ENCODE measurements around the gene GPATCH1.

GPATCH1 gene

DNA sequence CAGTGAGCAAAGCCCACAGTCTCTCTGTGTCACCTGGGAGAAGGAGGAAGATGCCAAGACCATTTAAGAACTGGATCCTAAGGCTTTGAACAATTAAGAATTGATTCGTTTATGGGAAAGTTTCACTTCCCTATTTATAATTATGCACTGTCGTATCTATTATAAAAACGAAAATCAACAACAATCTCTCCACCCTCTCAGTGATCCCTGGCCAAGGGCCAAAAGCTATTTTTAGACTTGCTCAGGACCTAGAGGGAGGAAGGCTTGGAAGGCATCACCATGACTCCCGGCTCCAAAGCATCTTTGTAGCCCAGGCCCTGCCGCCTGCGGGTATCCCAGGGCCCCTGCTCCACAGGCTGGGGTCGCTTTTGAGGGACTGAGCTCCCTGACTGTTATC lies 17.6 kb upstream of the GPATCH1 start:
- DNase-seq (ENCODE audit: low read depth in 2 of 3, low spot score in 1 of 3), result no peak

DNA sequence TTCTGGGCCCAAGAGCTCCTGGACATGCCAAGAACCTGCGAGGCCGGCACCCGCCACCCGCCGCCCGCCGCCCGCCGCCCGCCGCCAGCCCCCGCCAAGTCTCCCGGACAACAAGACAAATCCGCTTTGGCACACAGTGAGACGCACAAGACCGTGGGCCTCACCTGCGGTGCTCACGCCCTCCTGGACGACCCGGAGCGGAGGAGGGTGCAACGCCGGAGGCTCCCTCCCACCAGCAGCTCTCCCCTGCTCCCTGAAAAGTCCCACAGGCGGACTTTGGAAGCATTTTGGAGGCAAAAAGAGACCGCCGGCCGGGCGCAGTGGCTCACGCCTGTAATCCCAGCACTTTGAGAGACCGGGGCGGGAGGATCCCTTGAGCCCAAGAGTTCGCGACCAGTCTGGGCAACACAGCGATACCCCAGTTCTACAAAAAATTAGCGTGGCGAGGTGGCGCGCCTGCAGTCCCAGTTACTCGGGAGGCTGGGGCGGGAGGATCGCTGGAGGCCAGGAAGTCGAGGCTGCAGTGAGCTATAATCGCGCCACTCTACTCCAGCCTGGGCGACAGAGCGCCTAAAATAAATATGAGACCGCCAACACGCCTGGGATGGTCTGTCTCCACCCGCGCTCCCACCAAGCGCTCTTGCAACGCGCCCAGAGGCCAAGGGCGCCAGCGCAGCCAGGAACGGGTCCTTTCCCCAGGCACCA lies 17.1 kb upstream of the GPATCH1 start:
- no peak for DNase-seq (ENCODE audit: low read depth in 2 of 3, low spot score in 1 of 3)

- DNase-seq (ENCODE audit: low read depth in 2 of 3, low spot score in 1 of 3), result peak in 1 of 3 donors; percentile 5
Observed at GRCh38 chr19:33064458-33064791, 16.6 kb upstream of the GPATCH1 start.

GRCh38 chr19:33064792-33065550 lies 16.0 kb upstream of the GPATCH1 start, which contains the start of gene RHPN2:
RHPN2 (minus strand) TSS chr19:33064888; CDS start chr19:33064852, 36 bp downstream.
- peak; percentile 42 to 50 (median 49) for DNase-seq (ENCODE audit: low read depth in 2 of 3, low spot score in 1 of 3)

- DNase-seq (ENCODE audit: low read depth in 2 of 3, low spot score in 1 of 3), result no peak
Observed at GRCh38 chr19:33066543-33066942, 14.4 kb upstream of the GPATCH1 start.

DNA sequence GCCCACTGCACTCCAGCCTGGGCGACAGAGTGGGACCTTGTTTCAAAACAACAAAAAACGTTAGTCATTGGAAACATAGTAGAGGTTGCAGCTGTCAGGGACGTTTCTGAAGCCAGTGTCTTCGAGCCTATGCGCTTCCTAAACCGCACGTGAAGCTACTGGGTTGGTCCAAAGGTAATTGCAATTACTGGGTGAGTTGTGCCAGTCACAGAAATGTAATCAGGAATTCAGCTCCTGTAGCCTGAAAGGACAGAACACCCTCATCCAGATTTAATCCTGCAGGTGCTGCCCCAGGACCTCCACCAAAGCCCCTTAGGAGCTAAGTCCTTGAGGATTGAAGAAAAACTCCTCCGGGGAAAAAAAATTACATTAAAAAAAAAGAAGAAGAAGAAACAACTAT lies 13.9 kb upstream of the GPATCH1 start:
- no peak for DNase-seq (ENCODE audit: low read depth in 2 of 3, low spot score in 1 of 3)

DNA sequence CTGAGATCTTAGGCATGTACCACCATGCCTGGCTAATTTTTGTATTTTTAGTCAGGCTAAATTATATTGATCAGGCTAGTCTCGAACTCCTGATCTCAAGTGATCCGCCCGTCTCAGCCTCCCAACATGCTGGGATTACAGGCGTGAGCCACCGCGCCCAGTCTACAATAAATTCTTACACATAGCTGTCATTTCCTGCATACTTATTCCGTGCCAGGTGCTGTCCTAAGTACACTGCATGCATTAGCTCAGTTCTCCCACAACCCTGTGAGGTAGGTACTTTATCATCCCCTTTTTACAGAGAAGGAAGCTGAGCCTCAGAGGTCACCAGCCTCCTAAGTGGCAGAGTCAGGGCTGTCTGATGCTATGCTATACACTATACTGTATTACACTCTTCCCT lies 9.1 kb upstream of the GPATCH1 start:
- no peak for DNase-seq (ENCODE audit: low read depth in 2 of 3, low spot score in 1 of 3)

- no peak for DNase-seq (ENCODE audit: low read depth in 2 of 3, low spot score in 1 of 3)
Observed at GRCh38 chr19:33075519-33075918, 5.5 kb upstream of the GPATCH1 start.

DNA sequence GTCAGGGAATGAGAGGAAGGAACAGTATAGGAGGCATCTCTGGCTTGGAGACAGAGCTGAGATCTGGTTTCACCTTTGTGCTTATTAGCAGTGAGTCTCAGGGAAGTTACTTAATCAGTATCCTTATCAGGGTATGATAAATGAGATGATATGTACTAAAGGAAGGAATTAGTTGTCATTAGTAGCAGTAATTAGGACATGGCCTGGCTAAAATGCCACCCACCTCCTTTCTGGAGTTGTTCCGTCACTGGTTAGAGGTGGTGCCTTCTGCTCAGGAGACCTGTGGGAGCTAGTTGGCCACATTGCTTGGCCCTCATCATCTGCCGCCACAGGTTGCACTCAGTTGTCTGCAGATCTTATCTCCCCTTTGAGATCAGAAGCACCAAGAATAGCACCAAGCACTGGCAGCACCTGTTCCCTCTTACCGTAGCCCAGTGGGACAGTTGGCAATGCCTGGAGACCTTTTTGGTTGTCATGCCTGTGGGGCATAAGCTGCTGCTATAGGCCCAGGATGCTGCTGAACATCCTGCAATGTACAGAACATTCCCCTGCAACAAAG lies 4.7 kb downstream of the GPATCH1 start:
- no peak for DNase-seq (ENCODE audit: low read depth in 2 of 3, low spot score in 1 of 3)

GRCh38 chr19:33086955-33087354 lies 6.0 kb downstream of the GPATCH1 start:
- no peak for DNase-seq (ENCODE audit: low read depth in 2 of 3, low spot score in 1 of 3)

GRCh38 chr19:33089010-33089409 lies 8.0 kb downstream of the GPATCH1 start:
- DNase-seq (ENCODE audit: low read depth in 2 of 3, low spot score in 1 of 3), result no peak

- DNase-seq (ENCODE audit: low read depth in 2 of 3, low spot score in 1 of 3), result no peak
Observed at GRCh38 chr19:33090179-33090578, 9.2 kb downstream of the GPATCH1 start.

- no peak for DNase-seq (ENCODE audit: low read depth in 2 of 3, low spot score in 1 of 3)
Observed at GRCh38 chr19:33093420-33094210, 12.6 kb downstream of the GPATCH1 start.

DNA sequence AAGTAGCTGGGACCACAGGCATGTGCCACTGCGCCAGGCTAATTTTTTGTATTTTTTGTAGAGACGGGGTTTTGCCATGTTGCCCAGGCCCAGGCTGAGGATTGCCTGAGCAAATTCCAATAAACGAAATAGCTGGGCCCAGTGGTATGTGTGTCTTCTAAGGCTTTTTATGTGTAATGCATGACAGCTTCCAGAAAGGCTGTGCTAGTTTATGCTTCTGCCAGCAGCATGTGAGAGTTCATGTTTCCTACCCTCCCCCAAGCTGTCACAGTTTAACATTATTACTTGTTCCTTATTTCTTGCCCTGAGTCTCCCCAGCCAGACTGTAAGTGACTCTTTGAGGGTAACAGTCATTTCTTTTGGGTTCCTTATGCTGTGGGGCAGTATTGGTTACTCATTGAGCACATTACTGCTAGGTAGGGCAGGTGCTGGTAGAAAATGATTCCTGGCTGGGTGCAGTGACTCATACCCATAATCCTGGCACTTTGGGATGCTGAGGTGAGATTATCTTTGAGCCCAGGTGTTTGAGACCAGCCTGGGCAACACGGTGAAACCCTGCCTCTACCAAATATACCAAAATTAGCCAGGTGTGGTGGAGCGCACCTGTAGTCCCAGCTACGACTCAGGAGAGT lies 13.6 kb downstream of the GPATCH1 start:
- DNase-seq (ENCODE audit: low read depth in 2 of 3, low spot score in 1 of 3), result no peak

DNA sequence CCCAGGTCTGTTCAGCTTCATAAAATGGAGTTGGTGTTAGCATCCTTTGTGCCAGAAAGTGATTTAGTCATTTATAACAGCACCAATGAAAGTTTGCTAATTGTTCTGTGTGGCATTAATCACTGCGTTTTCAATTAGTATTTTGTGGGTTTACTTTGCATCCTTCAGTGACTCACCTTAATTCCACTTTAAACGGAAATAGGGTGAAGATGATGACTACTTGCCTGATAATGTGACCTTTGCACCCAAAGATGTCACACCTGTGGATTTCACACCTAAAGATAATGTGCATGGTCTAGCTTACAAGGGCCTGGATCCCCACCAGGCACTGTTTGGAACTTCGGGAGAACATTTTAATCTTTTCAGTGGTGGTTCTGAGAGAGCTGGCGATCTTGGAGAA lies 15.0 kb downstream of the GPATCH1 start:
- no peak for DNase-seq (ENCODE audit: low read depth in 2 of 3, low spot score in 1 of 3)

DNA sequence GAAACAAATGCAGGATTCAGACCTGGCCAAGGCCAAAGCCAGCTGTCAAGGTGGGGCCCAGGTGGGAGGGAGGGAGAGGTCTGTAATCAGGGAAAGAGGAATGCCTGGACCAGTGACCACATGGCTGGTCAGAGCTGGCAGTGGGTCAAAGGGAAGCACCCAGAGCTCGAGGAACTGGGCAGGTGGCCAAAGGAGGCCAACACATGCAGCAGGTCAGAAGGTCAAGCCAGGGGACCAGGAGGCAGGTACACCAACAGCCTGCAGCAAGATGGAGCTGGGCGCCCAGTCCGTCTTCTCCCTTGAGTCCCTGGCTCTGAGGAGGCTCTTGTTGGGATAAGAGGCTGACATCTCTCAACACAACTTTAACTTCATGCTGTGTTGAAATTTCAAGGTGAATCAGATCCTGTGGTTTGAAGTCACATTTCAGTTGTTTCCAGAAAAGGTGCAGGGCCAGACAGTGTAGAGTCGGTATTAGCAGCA lies 17.1 kb downstream of the GPATCH1 start:
- no peak for DNase-seq (ENCODE audit: low read depth in 2 of 3, low spot score in 1 of 3)

GRCh38 chr19:33100894-33101644 lies 20.1 kb downstream of the GPATCH1 start:
- DNase-seq (ENCODE audit: low read depth in 2 of 3, low spot score in 1 of 3), result no peak

GRCh38 chr19:33102893-33103292 lies 21.9 kb downstream of the GPATCH1 start:
- DNase-seq (ENCODE audit: low read depth in 2 of 3, low spot score in 1 of 3), result no peak

- DNase-seq (ENCODE audit: low read depth in 2 of 3, low spot score in 1 of 3), result no peak
Observed at GRCh38 chr19:33108161-33108560, 27.2 kb downstream of the GPATCH1 start.

Data from stimulated activated CD4-positive, alpha-beta T cell treated with anti-CD3 and anti-CD28 coated beads, Interleukin-12 subunit alpha, Interleukin-12 subunit beta, amount 100 ng/mL, for 48 hours (primary cell).